HL-60 (cell line): ENCODE data around the gene PSMC3IP.
"Not testable (repeated sequence)": the region's sequence is repeated elsewhere in the genome, so short reads cannot be mapped to it uniquely, and the experiment has no call there.

Experiments used
- CTCF ChIP-seq: IDR thresholded peaks from one replicate; pipeline ENCODE4 v1.5.1; 2011; ENCODE audit warnings: low read length, control low read depth, inconsistent platforms; ENCODE audit not compliant: insufficient read depth
- GABPA ChIP-seq: IDR thresholded peaks from 2 replicates; pipeline ENCODE4 v1.6.1; 2012; ENCODE audit warnings: low read depth
- POLR2AphosphoS5 ChIP-seq: IDR thresholded peaks from 2 replicates; pipeline ENCODE4 v1.6.1; 2012; ENCODE audit warnings: low read depth
- SPI1 ChIP-seq: IDR thresholded peaks from 2 replicates; pipeline ENCODE4 v1.6.1; 2012; ENCODE audit warnings: low read depth, mild to moderate bottlenecking, borderline replicate concordance
- TF ChIP-seq, protein P1 (sequence below): IDR thresholded peaks from 2 replicates; pipeline ENCODE4 v1.6.1; 2012; ENCODE audit warnings: low read depth; ENCODE audit not compliant: insufficient replicate concordance

DNA sequence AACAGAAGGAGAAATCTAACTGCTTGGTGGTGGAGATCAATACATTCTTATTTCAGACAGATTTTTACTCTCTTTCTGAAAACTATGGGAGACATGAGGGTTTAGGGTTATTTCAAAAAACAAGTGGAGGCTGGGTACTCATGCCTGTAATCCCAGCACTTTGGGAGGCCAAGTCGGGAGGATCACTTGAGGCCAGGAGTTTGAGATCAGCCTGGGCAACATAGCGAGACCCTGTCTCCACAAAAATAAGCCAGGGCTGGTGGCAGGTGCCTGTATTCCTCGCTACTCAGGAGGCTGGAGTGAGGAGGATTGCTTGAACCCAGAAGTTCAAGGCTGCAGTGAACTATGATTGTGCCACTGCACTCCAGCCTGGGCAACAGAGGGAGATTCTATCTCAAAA lies 44.5 kb upstream of the PSMC3IP start:
- TF ChIP-seq CTCF, GABPA, POLR2AphosphoS5, SPI1: not testable (repeated sequence)
- TF ChIP-seq, protein P1, sequence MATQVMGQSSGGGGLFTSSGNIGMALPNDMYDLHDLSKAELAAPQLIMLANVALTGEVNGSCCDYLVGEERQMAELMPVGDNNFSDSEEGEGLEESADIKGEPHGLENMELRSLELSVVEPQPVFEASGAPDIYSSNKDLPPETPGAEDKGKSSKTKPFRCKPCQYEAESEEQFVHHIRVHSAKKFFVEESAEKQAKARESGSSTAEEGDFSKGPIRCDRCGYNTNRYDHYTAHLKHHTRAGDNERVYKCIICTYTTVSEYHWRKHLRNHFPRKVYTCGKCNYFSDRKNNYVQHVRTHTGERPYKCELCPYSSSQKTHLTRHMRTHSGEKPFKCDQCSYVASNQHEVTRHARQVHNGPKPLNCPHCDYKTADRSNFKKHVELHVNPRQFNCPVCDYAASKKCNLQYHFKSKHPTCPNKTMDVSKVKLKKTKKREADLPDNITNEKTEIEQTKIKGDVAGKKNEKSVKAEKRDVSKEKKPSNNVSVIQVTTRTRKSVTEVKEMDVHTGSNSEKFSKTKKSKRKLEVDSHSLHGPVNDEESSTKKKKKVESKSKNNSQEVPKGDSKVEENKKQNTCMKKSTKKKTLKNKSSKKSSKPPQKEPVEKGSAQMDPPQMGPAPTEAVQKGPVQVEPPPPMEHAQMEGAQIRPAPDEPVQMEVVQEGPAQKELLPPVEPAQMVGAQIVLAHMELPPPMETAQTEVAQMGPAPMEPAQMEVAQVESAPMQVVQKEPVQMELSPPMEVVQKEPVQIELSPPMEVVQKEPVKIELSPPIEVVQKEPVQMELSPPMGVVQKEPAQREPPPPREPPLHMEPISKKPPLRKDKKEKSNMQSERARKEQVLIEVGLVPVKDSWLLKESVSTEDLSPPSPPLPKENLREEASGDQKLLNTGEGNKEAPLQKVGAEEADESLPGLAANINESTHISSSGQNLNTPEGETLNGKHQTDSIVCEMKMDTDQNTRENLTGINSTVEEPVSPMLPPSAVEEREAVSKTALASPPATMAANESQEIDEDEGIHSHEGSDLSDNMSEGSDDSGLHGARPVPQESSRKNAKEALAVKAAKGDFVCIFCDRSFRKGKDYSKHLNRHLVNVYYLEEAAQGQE, result not testable (repeated sequence)
